H1 (cell line): ENCODE results near the gene LYL1. TPM values are rescaled to one million over a fixed set of nuclear protein-coding genes. Genes with fewer than 3 reads are reported as not detected.

ENCODE experiments used
- ASH2L ChIP-seq: fragments of 200-600, 300-600 bp; sonication (generic); IDR thresholded peaks from one replicate; pipeline ENCODE4 v1.7.1; 2017; ENCODE audit warnings: low read length
- BCL11A ChIP-seq, 2 experiments: IDR thresholded peaks; one replicate each; pipeline ENCODE4 v1.6.1; 2011; ENCODE audit warnings: low read depth in 2 of 2, low read length in 2 of 2, mild to moderate bottlenecking in 2 of 2
- CHD2 ChIP-seq: IDR thresholded peaks from 2 replicates; pipeline ENCODE4 v1.6.1; 2012; ENCODE audit warnings: low read length, improper control_type of control experiment
- CHD7 ChIP-seq: fragments of 300-600 bp; sonication (generic); IDR thresholded peaks from 2 replicates; pipeline ENCODE4 v1.7.1; 2012; ENCODE audit warnings: low read length, moderate library complexity, mild to moderate bottlenecking, inconsistent platforms; ENCODE audit not compliant: insufficient replicate concordance
- GABPA ChIP-seq: IDR thresholded peaks from 2 replicates; pipeline ENCODE4 v1.6.1; 2011; ENCODE audit warnings: mild to moderate bottlenecking, low read length, moderate library complexity, borderline replicate concordance; ENCODE audit not compliant: insufficient read depth
- KDM5A ChIP-seq: fragments of 200-600 bp; IDR thresholded peaks from 2 replicates; pipeline ENCODE4 v1.7.1; 2012; ENCODE audit warnings: mild to moderate bottlenecking, low read length, inconsistent platforms, mixed read lengths
- MAX ChIP-seq: IDR thresholded peaks from 2 replicates; pipeline ENCODE4 v1.6.1; 2012; ENCODE audit warnings: inconsistent platforms
- POLR2AphosphoS5 ChIP-seq: IDR thresholded peaks from 2 replicates; pipeline ENCODE4 v1.6.1; 2011; ENCODE audit warnings: low read depth, low read length
- RAD21 ChIP-seq, 2 experiments: IDR thresholded peaks in 1 of 2; conservative IDR thresholded peaks in 1 of 2; 2 replicates each; pipeline ENCODE4 v1.6.1; 2011; ENCODE audit warnings: low read depth in 2 of 2, low read length in 2 of 2, improper control_type of control experiment in 1 of 2, inconsistent platforms in 1 of 2, mild to moderate bottlenecking in 1 of 2, moderate library complexity in 1 of 2
- SIX5 ChIP-seq: IDR thresholded peaks from 2 replicates; pipeline ENCODE4 v1.6.1; 2011; ENCODE audit warnings: mild to moderate bottlenecking, low read depth, low read length
- SRF ChIP-seq: IDR thresholded peaks from 2 replicates; pipeline ENCODE4 v1.6.1; 2011; ENCODE audit warnings: mild to moderate bottlenecking, low read depth, low read length, moderate library complexity
- TBP ChIP-seq: IDR thresholded peaks from 2 replicates; pipeline ENCODE4 v1.6.1; 2011; ENCODE audit warnings: low read depth, low read length, improper control_type of control experiment
- polyA plus RNA-seq, 7 experiments: library from polyadenylated mRNA; depleted of rRNA in 3 of 7; stranded (reverse) in 5 of 7; unstranded in 2 of 7; fragments of >200 nt in 5 of 7; fragments of 200-250 nt in 2 of 7; gene quantifications; 1 replicate in 5 of 7; 2 replicates in 1 of 7; 4 replicates in 1 of 7; pipeline versions ENCODE4 v1.2.1 to v1.2.3, GENCODE V29; 2011 to 2013; ENCODE audit warnings: missing spikeins in 2 of 7, mixed read lengths in 2 of 7
- total RNA-seq: library from RNA; stranded (reverse); fragmentation: NEBNext Ultra II Directional; extraction: Animal tissue kit (Norgen Biotek cat#: 25700); gene quantifications from 2 replicates; pipeline ENCODE4 v1.2.1, GENCODE V29; 2021

The LYL1 gene
- total and polyA plus RNA-seq, 2 of the 8 experiments (the other 6 are each of a cell fraction or from before 2014, with no cell fraction given) = 0.58 to 0.76 TPM

GRCh38 chr19:13149628-13150186 lies 47.0 kb upstream of the LYL1 start (continued):
- TF ChIP-seq TBP (no peak), MAX (no peak), GABPA (no peak), ASH2L (no peak), CHD7 (no peak), BCL11A (IDR thresholded peaks at IDR 0.05; ENCODE audit: low read depth in 2 of 2, low read length in 2 of 2) (no peak), KDM5A (no peak), RAD21 (IDR thresholded peaks at IDR 0.05 in 1 of 2, conservative IDR thresholded peaks at IDR 0.05 in 1 of 2; ENCODE audit: low read depth in 2 of 2, low read length in 2 of 2) (no peak), POLR2AphosphoS5 (peak; percentile 64), CHD2 (no peak), SIX5 (no peak), SRF (no peak)
